CD4-positive, alpha-beta T cell (primary cell): Measurements from ENCODE around the gene EPB41L4A. TPM values are rescaled to one million over a fixed set of nuclear protein-coding genes. Genes with fewer than 3 reads are reported as not detected.

Experiments
- ATAC-seq: fragments of 200-7000 bp; cut with Tn5 transposase; one replicate; pipeline ENCODE4 v1.10.0; 2022; ENCODE audit warnings: mild to moderate bottlenecking; ENCODE audit not compliant: poor library complexity
- CTCF ChIA-PET: fragments of 350-600 bp; sonication (Branson Sonifier 250); formaldehyde crosslinking; loops from one replicate; lab custom pipeline; 2021; ENCODE audit warnings: antibody characterized with exemption, inconsistent platforms; lab: Charles Lee
- POLR2A ChIA-PET: fragments of 350-600 bp; sonication (Branson Sonifier 250); formaldehyde crosslinking; loops from one replicate; lab custom pipeline; 2021; ENCODE audit warnings: antibody characterized with exemption, inconsistent platforms; lab: Charles Lee
- DNase-seq, 14 experiments: peaks; one replicate each; pipeline ENCODE4 v3.0.0-alpha.2; 2013 to 2020; ENCODE audit warnings: mixed read lengths in 2 of 14
- H3K27ac ChIP-seq, 2 donors: one replicate each; pipeline versions ENCODE4 v1.5.1 to v1.7.0; 2013; ENCODE audit warnings: low read length in 2 of 2, low read depth in 1 of 2, mild to moderate bottlenecking in 1 of 2
- H3K27me3 ChIP-seq, 2 experiments: 1 replicate in 1 of 2; 2 replicates in 1 of 2; pipeline versions ENCODE4 v1.6.1 to v1.7.0; 2013; ENCODE audit warnings: low read length in 2 of 2, control low read depth in 1 of 2, mild to moderate bottlenecking in 1 of 2, moderate library complexity in 1 of 2; ENCODE audit not compliant: insufficient read depth in 2 of 2, control insufficient read depth in 1 of 2
- H3K36me3 ChIP-seq: one replicate; pipeline ENCODE4 v1.6.1; 2013; ENCODE audit warnings: low read length, control low read depth; ENCODE audit not compliant: insufficient read depth
- H3K4me1 ChIP-seq: one replicate; pipeline ENCODE4 v1.6.1; 2013; ENCODE audit warnings: low read length, control low read depth; ENCODE audit not compliant: insufficient read depth
- H3K4me3 ChIP-seq: one replicate; pipeline ENCODE4 v1.5.1; 2013; ENCODE audit warnings: mild to moderate bottlenecking, low read length, moderate library complexity
- H3K9me3 ChIP-seq, 2 experiments: 1 replicate in 1 of 2; 2 replicates in 1 of 2; pipeline versions ENCODE4 v1.6.1 to v1.7.0; 2013; ENCODE audit warnings: low read length in 2 of 2, mild to moderate bottlenecking in 2 of 2, control low read depth in 1 of 2, moderate library complexity in 1 of 2; ENCODE audit not compliant: control insufficient read depth in 1 of 2, insufficient read depth in 1 of 2
- H3K27ac Mint-ChIP-seq: one replicate; pipeline ENCODE4 v1.8.0; 2020; ENCODE audit warnings: mixed read lengths
- H3K27me3 Mint-ChIP-seq: one replicate; pipeline ENCODE4 v1.8.0; 2021; ENCODE audit warnings: mixed read lengths
- H3K36me3 Mint-ChIP-seq: one replicate; pipeline ENCODE4 v1.8.0; 2021; ENCODE audit warnings: low read depth, mixed read lengths
- H3K4me1 Mint-ChIP-seq: one replicate; pipeline ENCODE4 v1.8.0; 2021; ENCODE audit warnings: low read depth, mixed read lengths
- H3K4me3 Mint-ChIP-seq: one replicate; pipeline ENCODE4 v1.8.0; 2020; ENCODE audit warnings: mild to moderate bottlenecking, mixed read lengths
- H3K9me3 Mint-ChIP-seq: one replicate; pipeline ENCODE4 v1.8.0; 2020; ENCODE audit warnings: mixed read lengths
- CTCF ChIP-seq: fragments of 200-600 bp; IDR thresholded peaks from one replicate; pipeline ENCODE4 v1.8.0; 2022; ENCODE audit warnings: antibody characterized with exemption, mild to moderate bottlenecking
- intact Hi-C, 2 experiments: fragments of 100-400 bp; cut with DNase I in 1 of 2; cut with micrococcal nuclease in 1 of 2; formaldehyde crosslinking; loops; one replicate each; pipeline versions ENCODE4 v1.15.1 to v1.9.0; 2023 to 2025; cut with DNase I, micrococcal nuclease
- total RNA-seq, 174 experiments: library from RNA in 2 of 174; stranded (reverse) in 2 of 174; gene quantifications; one replicate each; pipeline ENCODE4 v1.2.3 and lab custom pipeline; 2021 to 2026

Gene EPB41L4A
- total RNA-seq, 2 experiments from 2014 or later = 0.08 TPM; not detected in 1

GRCh38 chr5:112418659-112419163, 366 bp downstream of the EPB41L4A start:
- Mint-ChIP-seq H3K27ac (no peak overlapping the region), H3K4me1 (peaks cover 8% of the 10 kb centered on the region), H3K9me3 (peaks cover 3% of the 10 kb centered on the region), H3K36me3 (no peaks in the 10 kb centered on the region), H3K27me3 (peaks cover 68% of the 10 kb centered on the region), H3K4me3 (no peak overlapping the region)
- TF ChIP-seq CTCF = no peak
- Histone ChIP-seq H3K4me1 (peaks cover 20% of the 10 kb centered on the region), H3K27ac (no peak overlapping the region), H3K36me3 (no peaks in the 10 kb centered on the region), H3K9me3 (peaks cover 0 to 4% of the 10 kb centered on the region in 2 experiments), H3K4me3 (peak overlapping the region; percentile 10), H3K27me3 (peaks cover 25 to 57% of the 10 kb centered on the region in 2 experiments)
- no peak for ATAC-seq
- POLR2A ChIA-PET = interaction anchor here (0.6 kb wide), 1 partner anchor 410 kb away, joined by 3 read pairs; no protein-coding TSS in a partner anchor
- intact Hi-C loops = no loop called here
- CTCF ChIA-PET = no interaction called here
- DNase-seq = no peak

GRCh38 chr5:112417931-112418658, 982 bp downstream of the EPB41L4A start:
- Mint-ChIP-seq H3K4me1 (peaks cover 8% of the 10 kb centered on the region), H3K4me3 (peak overlapping the region; percentile 54), H3K27me3 (peaks cover 75% of the 10 kb centered on the region), H3K27ac (no peak overlapping the region), H3K36me3 (no peaks in the 10 kb centered on the region), H3K9me3 (peaks cover 3% of the 10 kb centered on the region)
- H3K4me3 ChIP-seq = peak overlapping the region; percentile 10
- ATAC-seq (no peak), DNase-seq (peak in 3 of 14 experiments; percentile 22 to 68 (median 55))
- peaks cover 29 to 58% of the 10 kb centered on the region in 2 experiments for H3K27me3 ChIP-seq
- ChIA-PET POLR2A (no interaction called here), CTCF (no interaction called here)
- peaks cover 0 to 4% of the 10 kb centered on the region in 2 experiments for H3K9me3 ChIP-seq
- intact Hi-C loops = no loop called here
- no peak overlapping the region for H3K27ac ChIP-seq
- no peak for TF ChIP-seq CTCF
- no peaks in the 10 kb centered on the region for H3K36me3 ChIP-seq
- H3K4me1 ChIP-seq = peaks cover 20% of the 10 kb centered on the region

DNA sequence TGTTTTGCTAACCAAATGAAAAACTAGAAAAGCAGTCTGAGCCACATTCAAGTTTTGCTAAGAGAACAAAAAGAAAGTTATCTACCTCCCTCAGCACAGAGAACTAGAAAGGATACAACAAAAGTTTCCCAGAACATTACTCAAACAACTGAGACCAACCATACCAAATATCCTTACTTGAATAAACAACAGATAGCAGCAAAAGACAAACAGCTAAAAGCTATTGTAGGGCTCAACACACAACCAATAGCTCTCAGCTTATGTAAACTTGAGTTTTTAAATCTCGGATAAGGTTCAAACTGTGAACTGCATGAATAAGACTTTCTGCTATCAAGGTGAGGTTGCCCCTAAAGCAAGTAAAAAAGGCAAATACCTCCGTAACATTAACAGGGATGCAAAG, 3.5 kb downstream of the EPB41L4A start:
- Histone ChIP-seq H3K4me1 (peaks cover 20% of the 10 kb centered on the region), H3K27me3 (peaks cover 14 to 50% of the 10 kb centered on the region in 2 experiments), H3K27ac (no peak overlapping the region), H3K36me3 (no peaks in the 10 kb centered on the region), H3K9me3 (no peaks in the 10 kb centered on the region), H3K4me3 (no peak overlapping the region)
- DNase-seq (no peak), ATAC-seq (no peak)
- Mint-ChIP-seq H3K27ac (no peak overlapping the region), H3K9me3 (no peaks in the 10 kb centered on the region), H3K4me3 (no peak overlapping the region), H3K36me3 (no peaks in the 10 kb centered on the region), H3K4me1 (peaks cover 8% of the 10 kb centered on the region), H3K27me3 (peaks cover 71% of the 10 kb centered on the region)
- ChIA-PET POLR2A (no interaction called here), CTCF (no interaction called here)
- intact Hi-C loops = no loop called here
- no peak for TF ChIP-seq CTCF
